ENCODE measurements around the gene CAPN13. TPM values are rescaled to one million over a fixed set of nuclear protein-coding genes. Genes with fewer than 3 reads are reported as not detected.

CAPN13 gene
- total and polyA plus RNA-seq, 10 donors: 0.09 to 1.1 (median 0.36) TPM; not detected in 4

GRCh38 chr2:30764021-30764800, 43.0 kb downstream of the CAPN13 start:
- H3K4me1 ChIP-seq: no peaks in the 10 kb centered on the region
- no peaks in the 10 kb centered on the region for H3K9me3 ChIP-seq
- H3K4me3 ChIP-seq: no peak overlapping the region
- peaks cover 0 to 31% (median 0%) of the 10 kb centered on the region in 7 donors for H3K27me3 ChIP-seq (replicated peaks in 1 of 7)
- H3K36me3 ChIP-seq: no peaks in the 10 kb centered on the region
- TF ChIP-seq CTCF (IDR thresholded peaks at IDR 0.05 in 8 of 11, conservative IDR thresholded peaks at IDR 0.05 in 3 of 11) (no peak), POLR2A (IDR thresholded peaks at IDR 0.05) (no peak), POLR2AphosphoS5 (IDR thresholded peaks at IDR 0.05) (no peak)
- 85 to 91% (median 87%) methylated on average over 10 to 12 of the region's 12 CpGs for WGBS, 5 donors
- DNase-seq: peak; percentile 54
- H3K27ac ChIP-seq: no peak overlapping the region
- intact Hi-C loops (cut with DNase I; ENCODE audit: low total_unique reads): no loop called here

DNA sequence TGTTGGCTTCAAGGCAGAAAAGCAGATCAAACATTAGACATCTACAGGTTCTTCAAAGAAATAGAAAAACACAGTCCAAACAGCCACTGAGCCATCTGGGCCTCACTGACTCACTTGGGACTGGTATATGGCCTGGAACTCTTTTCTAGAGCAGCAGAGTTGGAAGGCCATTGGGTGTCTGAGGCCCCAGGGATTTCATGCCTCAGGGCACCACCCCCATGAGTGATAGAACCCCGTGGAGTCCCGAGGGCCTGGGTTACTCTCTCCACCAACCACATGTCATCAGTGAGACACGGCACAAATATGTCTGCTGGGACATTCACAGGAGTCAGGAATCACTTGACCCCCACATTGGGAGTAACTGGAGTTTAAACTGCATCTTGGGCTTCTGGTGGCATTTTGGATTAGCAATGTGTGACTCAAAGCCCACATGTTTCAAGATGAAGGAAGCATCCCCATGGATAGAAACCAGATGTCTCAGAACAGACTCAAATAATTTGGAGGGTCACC, 44.0 kb downstream of the CAPN13 start:
- H3K36me3 ChIP-seq: no peaks in the 10 kb centered on the region
- H3K27me3 ChIP-seq (replicated peaks in 1 of 7): peaks cover 0 to 25% (median 0%) of the 10 kb centered on the region in 7 donors
- no peak for DNase-seq
- no peak overlapping the region for H3K27ac ChIP-seq
- 20 to 68% (median 54%) methylated on average over 3 of the region's 3 CpGs for WGBS, 5 donors
- no peak for TF ChIP-seq CTCF (IDR thresholded peaks at IDR 0.05 in 8 of 11, conservative IDR thresholded peaks at IDR 0.05 in 3 of 11)
- no peak for TF ChIP-seq POLR2A (IDR thresholded peaks at IDR 0.05)
- TF ChIP-seq POLR2AphosphoS5 (IDR thresholded peaks at IDR 0.05): no peak
- intact Hi-C loops (cut with DNase I; ENCODE audit: low total_unique reads): no loop called here
- no peak overlapping the region for H3K4me3 ChIP-seq
- no peaks in the 10 kb centered on the region for H3K9me3 ChIP-seq
- H3K4me1 ChIP-seq: no peaks in the 10 kb centered on the region

GRCh38 chr2:30761226-30761625, 46.0 kb downstream of the CAPN13 start:
- Histone ChIP-seq H3K36me3 (no peaks in the 10 kb centered on the region), H3K9me3 (no peaks in the 10 kb centered on the region), H3K4me1 (peaks cover 0 to under 1% (median 0%) of the 10 kb centered on the region in 6 donors), H3K27ac (no peak overlapping the region), H3K4me3 (no peak overlapping the region), H3K27me3 (replicated peaks in 1 of 7) (peaks cover 0 to 23% (median 0%) of the 10 kb centered on the region in 7 donors)
- 76 to 90% (median 85%) methylated on average over 8 of the region's 8 CpGs for WGBS, 5 donors
- DNase-seq: peak; percentile 48
- intact Hi-C loops (cut with DNase I; ENCODE audit: low total_unique reads): no loop called here
- no peak for TF ChIP-seq CTCF (IDR thresholded peaks at IDR 0.05 in 8 of 11, conservative IDR thresholded peaks at IDR 0.05 in 3 of 11)
- TF ChIP-seq POLR2AphosphoS5 (IDR thresholded peaks at IDR 0.05): no peak
- no peak for TF ChIP-seq POLR2A (IDR thresholded peaks at IDR 0.05)

- no peak for TF ChIP-seq CTCF (IDR thresholded peaks at IDR 0.05 in 8 of 11, conservative IDR thresholded peaks at IDR 0.05 in 3 of 11)
- no peak for TF ChIP-seq POLR2A (IDR thresholded peaks at IDR 0.05)
- no peak for TF ChIP-seq POLR2AphosphoS5 (IDR thresholded peaks at IDR 0.05)
- Histone ChIP-seq H3K27ac (no peak overlapping the region), H3K9me3 (no peaks in the 10 kb centered on the region), H3K36me3 (no peaks in the 10 kb centered on the region), H3K27me3 (replicated peaks in 1 of 7) (peaks cover 0 to 27% (median 0%) of the 10 kb centered on the region in 7 donors), H3K4me3 (no peak overlapping the region), H3K4me1 (peaks cover 0 to 9% (median 0%) of the 10 kb centered on the region in 6 donors)
- peak; percentile 27 for DNase-seq
- WGBS, 5 donors: 86 to 93% (median 91%) methylated on average over 14 of the region's 14 CpGs
- intact Hi-C loops (cut with DNase I; ENCODE audit: low total_unique reads): no loop called here
These were observed 47.8 kb downstream of the CAPN13 start for GRCh38 chr2:30759481-30759880.

All from spleen (tissue), 11 donors.